Muscle layer of duodenum (tissue), 2 donors: Measurements from ENCODE around the gene LSAMP.

Source experiments
- H3K27ac ChIP-seq: one replicate; pipeline ENCODE4 v1.7.0; 2013; ENCODE audit warnings: mild to moderate bottlenecking, low read length
- H3K27me3 ChIP-seq: one replicate; pipeline ENCODE4 v1.7.0; 2013; ENCODE audit warnings: low read depth, mild to moderate bottlenecking, control low read depth, low read length
- H3K36me3 ChIP-seq, 2 donors: one replicate each; pipeline ENCODE4 v1.7.0; 2013; ENCODE audit warnings: low read length in 2 of 2, control low read depth in 1 of 2, mild to moderate bottlenecking in 1 of 2; ENCODE audit not compliant: insufficient read depth in 2 of 2, control insufficient read depth in 1 of 2
- H3K4me1 ChIP-seq, 2 donors: one replicate each; pipeline ENCODE4 v1.7.0; 2013; ENCODE audit warnings: low read length in 2 of 2, mild to moderate bottlenecking in 2 of 2, control low read depth in 1 of 2, moderate library complexity in 1 of 2; ENCODE audit not compliant: insufficient read depth in 2 of 2, control insufficient read depth in 1 of 2
- H3K4me3 ChIP-seq, 2 donors: one replicate each; pipeline ENCODE4 v1.7.0; 2013; ENCODE audit warnings: low read length in 2 of 2, low read depth in 1 of 2, mild to moderate bottlenecking in 1 of 2
- H3K9me3 ChIP-seq, 2 donors: one replicate each; pipeline ENCODE4 v1.7.0; 2013; ENCODE audit warnings: low read length in 2 of 2, control low read depth in 1 of 2, mild to moderate bottlenecking in 1 of 2; ENCODE audit not compliant: control insufficient read depth in 1 of 2
- donor health status: healthy.

LSAMP gene

DNA sequence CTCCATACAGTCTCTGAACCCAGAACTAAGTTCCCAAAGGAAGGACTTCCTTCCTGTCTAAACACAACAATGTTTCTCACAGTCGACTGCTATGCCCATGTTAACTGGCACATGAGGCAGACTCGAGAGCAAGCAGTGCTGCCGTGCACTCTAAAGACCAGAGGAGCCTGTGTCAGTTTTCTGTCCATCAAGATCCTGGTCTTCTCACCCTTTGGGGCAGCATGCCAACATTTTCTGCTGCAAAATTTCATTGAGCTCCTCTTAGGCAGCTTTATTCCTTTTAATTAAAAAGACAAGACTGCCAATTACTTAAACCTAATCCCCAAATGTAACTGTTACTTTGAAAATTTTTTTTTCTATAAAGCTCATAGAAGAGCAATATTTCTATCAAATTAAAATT lies 616.9 kb downstream of the LSAMP start:
- Histone ChIP-seq H3K9me3 (no peaks in the 10 kb centered on the region), H3K36me3 (no peaks in the 10 kb centered on the region), H3K4me3 (no peak overlapping the region), H3K27ac (no peak overlapping the region), H3K27me3 (no peaks in the 10 kb centered on the region), H3K4me1 (peaks cover 0 to 7% of the 10 kb centered on the region in 2 donors)

GRCh38 chr3:115827495-115827894 lies 617.8 kb downstream of the LSAMP start:
- no peaks in the 10 kb centered on the region for H3K36me3 ChIP-seq
- no peaks in the 10 kb centered on the region for H3K9me3 ChIP-seq
- H3K27ac ChIP-seq, result no peak overlapping the region
- H3K4me3 ChIP-seq, result no peak overlapping the region
- no peaks in the 10 kb centered on the region for H3K4me1 ChIP-seq
- H3K27me3 ChIP-seq, result no peaks in the 10 kb centered on the region

DNA sequence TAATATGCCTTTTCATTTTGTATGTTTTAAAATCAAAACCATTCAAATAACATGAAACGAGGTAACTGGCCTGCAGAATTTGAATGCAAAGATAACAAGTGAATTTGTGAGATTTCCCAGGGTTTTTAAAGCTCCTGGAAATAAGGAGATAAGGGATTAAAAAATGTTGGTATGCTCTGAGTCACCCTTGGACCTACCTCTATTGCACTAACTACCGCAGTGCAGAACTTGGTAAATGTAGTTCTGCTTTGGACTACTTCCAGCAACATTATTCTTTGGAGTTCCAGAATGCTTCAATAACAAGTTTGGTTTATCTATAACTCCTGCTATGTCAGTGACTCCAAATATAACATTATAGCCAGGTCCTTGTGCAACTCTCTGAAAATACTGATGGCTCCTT lies 620.2 kb downstream of the LSAMP start:
- Histone ChIP-seq H3K27me3 (no peaks in the 10 kb centered on the region), H3K4me3 (no peak overlapping the region), H3K4me1 (no peaks in the 10 kb centered on the region), H3K27ac (no peak overlapping the region), H3K36me3 (no peaks in the 10 kb centered on the region), H3K9me3 (no peaks in the 10 kb centered on the region)

GRCh38 chr3:115823083-115823482 lies 622.2 kb downstream of the LSAMP start:
- H3K4me1 ChIP-seq, result no peaks in the 10 kb centered on the region
- H3K27ac ChIP-seq, result no peak overlapping the region
- no peaks in the 10 kb centered on the region for H3K36me3 ChIP-seq
- no peaks in the 10 kb centered on the region for H3K9me3 ChIP-seq
- no peak overlapping the region for H3K4me3 ChIP-seq
- no peaks in the 10 kb centered on the region for H3K27me3 ChIP-seq

GRCh38 chr3:115822579-115822978 lies 622.7 kb downstream of the LSAMP start:
- H3K27ac ChIP-seq, result no peak overlapping the region
- no peaks in the 10 kb centered on the region for H3K4me1 ChIP-seq
- H3K27me3 ChIP-seq, result no peaks in the 10 kb centered on the region
- H3K4me3 ChIP-seq, result no peak overlapping the region
- no peaks in the 10 kb centered on the region for H3K36me3 ChIP-seq
- H3K9me3 ChIP-seq, result no peaks in the 10 kb centered on the region

GRCh38 chr3:115819785-115820384 lies 625.4 kb downstream of the LSAMP start:
- H3K27ac ChIP-seq, result no peak overlapping the region
- no peaks in the 10 kb centered on the region for H3K4me1 ChIP-seq
- no peak overlapping the region for H3K4me3 ChIP-seq
- H3K36me3 ChIP-seq, result no peaks in the 10 kb centered on the region
- no peaks in the 10 kb centered on the region for H3K9me3 ChIP-seq
- H3K27me3 ChIP-seq, result no peaks in the 10 kb centered on the region

DNA sequence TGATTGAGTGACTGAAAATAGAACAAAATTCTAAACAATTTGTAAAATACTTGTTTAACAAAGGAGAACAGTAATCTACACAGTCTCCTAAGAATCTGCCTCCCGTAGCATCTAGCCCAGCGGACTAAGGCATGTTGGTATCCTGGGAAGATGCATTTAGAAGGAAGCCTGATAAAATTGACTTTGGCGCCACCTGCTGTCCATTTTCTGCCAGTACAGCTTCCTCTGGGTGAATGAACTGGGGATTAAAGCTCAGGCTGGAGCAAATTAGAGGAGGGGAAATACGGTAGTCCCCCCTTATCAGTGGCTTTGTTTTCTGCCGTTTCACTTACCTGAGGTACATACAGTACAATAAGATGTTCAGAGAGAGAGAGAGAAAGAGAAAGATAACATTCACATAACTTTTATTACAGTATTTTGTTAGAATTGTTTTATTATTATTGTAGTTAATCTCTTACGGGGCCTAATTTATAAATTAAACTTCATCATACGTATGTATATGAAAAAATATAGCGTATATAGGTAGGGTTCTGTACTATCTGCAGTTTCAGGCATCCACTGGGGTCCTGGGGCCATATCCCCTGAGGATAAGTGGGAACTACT lies 630.4 kb downstream of the LSAMP start:
- Histone ChIP-seq H3K9me3 (no peaks in the 10 kb centered on the region), H3K4me1 (no peaks in the 10 kb centered on the region), H3K4me3 (no peak overlapping the region), H3K27ac (no peak overlapping the region), H3K36me3 (no peaks in the 10 kb centered on the region), H3K27me3 (no peaks in the 10 kb centered on the region)

GRCh38 chr3:115814006-115814405 lies 631.3 kb downstream of the LSAMP start:
- H3K36me3 ChIP-seq, result no peaks in the 10 kb centered on the region
- H3K4me1 ChIP-seq, result no peaks in the 10 kb centered on the region
- no peaks in the 10 kb centered on the region for H3K9me3 ChIP-seq
- no peak overlapping the region for H3K4me3 ChIP-seq
- H3K27ac ChIP-seq, result no peak overlapping the region
- no peaks in the 10 kb centered on the region for H3K27me3 ChIP-seq

- Histone ChIP-seq H3K4me1 (no peaks in the 10 kb centered on the region), H3K9me3 (no peaks in the 10 kb centered on the region), H3K27ac (no peak overlapping the region), H3K27me3 (no peaks in the 10 kb centered on the region), H3K4me3 (no peak overlapping the region), H3K36me3 (no peaks in the 10 kb centered on the region)
Observed at GRCh38 chr3:115808816-115809215, 636.5 kb downstream of the LSAMP start.

DNA sequence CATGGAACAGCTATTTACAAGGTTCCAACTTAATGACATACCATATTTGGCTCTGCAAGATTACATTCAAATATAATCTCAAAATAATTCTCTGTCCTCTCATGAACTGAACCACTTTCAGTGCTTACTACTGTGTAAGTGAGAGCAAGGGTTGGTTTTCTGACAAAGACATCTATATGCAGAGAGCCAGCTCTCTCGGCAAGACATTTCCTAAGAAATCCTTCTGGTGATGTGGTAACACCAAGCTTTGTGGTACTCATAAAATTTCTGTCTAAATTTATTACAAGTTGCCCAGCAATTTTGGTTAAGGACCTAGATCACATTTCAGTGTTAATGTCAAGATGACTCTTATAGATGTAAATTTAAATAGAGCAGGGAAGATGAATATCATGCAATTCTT lies 637.0 kb downstream of the LSAMP start:
- Histone ChIP-seq H3K27ac (no peak overlapping the region), H3K9me3 (no peaks in the 10 kb centered on the region), H3K27me3 (no peaks in the 10 kb centered on the region), H3K4me3 (no peak overlapping the region), H3K4me1 (no peaks in the 10 kb centered on the region), H3K36me3 (no peaks in the 10 kb centered on the region)

DNA sequence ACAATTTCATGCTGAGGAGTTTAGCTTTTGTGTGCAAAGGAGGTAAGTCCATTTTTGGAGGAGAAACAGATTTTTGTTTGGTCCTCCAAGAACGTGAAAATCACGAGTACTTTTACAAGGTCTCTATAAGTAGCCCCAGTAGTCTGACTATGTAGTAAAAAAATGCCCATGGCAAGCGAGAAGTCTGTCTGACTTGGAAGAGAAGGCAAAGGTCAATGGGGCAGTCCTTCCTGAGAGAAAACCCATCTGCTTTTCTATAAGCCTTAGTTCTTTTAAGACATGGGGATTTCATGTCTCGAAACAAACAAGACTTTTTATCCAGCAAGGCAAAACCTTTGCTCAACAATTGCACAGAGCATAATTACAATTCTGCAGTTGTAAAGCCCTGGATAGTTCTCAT lies 638.8 kb downstream of the LSAMP start:
- Histone ChIP-seq H3K27me3 (no peaks in the 10 kb centered on the region), H3K36me3 (no peaks in the 10 kb centered on the region), H3K4me1 (no peaks in the 10 kb centered on the region), H3K4me3 (no peak overlapping the region), H3K9me3 (no peaks in the 10 kb centered on the region), H3K27ac (no peak overlapping the region)

- no peaks in the 10 kb centered on the region for H3K27me3 ChIP-seq
- no peak overlapping the region for H3K4me3 ChIP-seq
- no peak overlapping the region for H3K27ac ChIP-seq
- H3K9me3 ChIP-seq, result no peaks in the 10 kb centered on the region
- no peaks in the 10 kb centered on the region for H3K36me3 ChIP-seq
- H3K4me1 ChIP-seq, result no peaks in the 10 kb centered on the region
Observed at GRCh38 chr3:115805520-115805919, 639.8 kb downstream of the LSAMP start.
